Limb (tissue), 2 donors: Measurements from ENCODE around the gene KCNK1.
"Not testable (repeated sequence)": the region's sequence is repeated elsewhere in the genome, so short reads cannot be mapped to it uniquely, and the experiment has no call there.

Experiments
- DNase-seq, 2 donors: peaks; one replicate each; pipeline ENCODE4 v3.0.0-alpha.2; 2016; ENCODE audit errors: extremely low spot score in 2 of 2

Gene KCNK1

DNA sequence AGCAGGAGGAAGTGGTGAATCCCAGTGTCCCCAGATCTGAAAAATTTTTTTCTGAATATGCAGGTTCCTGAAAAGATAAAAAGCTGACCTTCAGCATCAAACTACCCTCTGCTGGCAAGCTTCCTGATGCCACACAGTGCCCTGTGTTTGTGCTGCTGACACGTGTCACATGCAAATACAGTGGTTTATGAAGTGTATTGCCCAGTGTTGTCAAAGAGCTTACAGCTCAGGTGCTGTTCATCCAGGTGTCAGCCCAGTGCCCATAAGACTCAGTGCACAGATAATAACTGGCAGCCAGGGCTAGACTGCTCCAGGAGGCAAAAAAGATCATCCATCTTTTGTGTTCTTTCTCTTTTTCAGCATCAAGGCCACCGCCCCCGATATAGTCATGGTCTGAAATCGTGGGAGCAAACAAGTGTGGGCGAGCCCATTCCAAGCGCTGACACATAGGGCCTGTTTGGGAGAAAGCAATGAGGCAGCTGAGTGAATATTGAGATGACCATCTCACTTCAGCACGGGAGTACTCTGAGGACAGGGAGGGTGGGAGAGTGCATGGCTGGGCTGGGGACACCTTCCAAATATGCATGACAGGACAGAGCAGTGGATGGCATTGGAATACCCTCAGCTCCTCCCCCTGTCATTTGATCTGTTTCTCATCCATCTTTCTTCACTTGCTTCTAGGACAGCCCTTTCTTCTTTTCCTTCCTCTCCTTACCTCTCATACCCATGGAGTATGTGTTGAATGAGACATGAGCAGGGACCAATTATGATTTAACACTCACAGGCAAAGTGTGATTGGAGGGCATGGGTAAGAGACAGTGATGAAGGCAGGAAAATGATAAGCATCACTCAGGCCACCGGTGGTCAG, 6.4 kb upstream of the KCNK1 start:
- no peak for DNase-seq

DNA sequence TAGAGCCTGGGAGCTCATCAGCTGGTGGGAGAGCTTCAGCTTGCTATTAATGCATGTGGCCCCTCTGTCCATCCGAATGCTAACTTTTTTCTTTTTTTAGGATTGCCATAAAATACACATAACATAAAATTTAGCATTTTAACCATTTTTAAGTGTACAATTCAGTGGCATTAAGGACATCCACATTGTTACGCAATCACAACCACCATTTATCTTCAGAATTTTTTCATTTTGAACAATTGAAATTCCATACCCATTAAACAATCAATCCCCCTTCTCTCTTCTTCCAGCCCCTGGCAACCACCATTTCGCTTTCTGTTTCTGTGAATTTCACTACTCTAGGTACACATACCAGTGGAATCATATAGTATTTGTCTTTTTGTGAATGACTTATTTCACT, 4.9 kb upstream of the KCNK1 start:
- no peak for DNase-seq

DNA sequence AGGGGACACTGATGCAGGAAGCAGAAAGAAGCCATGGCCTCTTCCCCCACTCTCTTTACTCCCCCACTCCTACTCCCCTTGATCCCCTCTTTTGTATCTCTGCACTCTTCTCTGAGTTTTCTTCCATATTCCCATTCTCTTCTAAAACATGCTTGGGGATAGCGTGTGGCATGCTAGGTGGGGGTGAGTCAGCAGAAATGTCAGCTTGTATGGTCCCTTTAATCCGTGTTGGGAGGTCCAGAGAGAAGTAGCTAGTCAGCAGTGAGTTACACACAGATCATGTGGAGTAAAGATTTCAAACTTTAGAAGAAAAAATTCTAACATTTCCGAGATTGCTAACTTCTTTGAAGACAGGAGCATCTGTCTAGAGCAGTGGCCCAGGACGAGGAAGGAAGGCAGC, 4.0 kb upstream of the KCNK1 start:
- no peak for DNase-seq

DNA sequence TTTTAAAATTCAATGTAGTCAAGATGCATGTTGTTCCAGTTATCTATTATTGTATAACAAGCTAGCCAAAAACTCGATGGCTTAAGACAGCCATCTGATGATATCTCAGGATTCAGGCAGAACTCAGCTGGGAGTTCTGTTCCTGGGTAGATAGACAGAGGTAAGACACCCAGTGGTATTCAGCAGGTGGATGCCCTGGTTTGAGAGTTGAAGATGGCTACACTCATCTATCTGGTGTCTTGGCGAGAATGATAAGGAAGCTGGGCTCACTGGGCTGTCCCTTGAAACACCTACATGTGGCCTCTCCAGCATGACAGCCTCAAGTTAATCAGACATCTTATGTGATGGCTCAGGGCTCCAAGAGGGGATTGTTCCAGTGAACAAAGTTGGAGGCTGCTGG, 3.3 kb upstream of the KCNK1 start:
- DNase-seq, result no peak

DNA sequence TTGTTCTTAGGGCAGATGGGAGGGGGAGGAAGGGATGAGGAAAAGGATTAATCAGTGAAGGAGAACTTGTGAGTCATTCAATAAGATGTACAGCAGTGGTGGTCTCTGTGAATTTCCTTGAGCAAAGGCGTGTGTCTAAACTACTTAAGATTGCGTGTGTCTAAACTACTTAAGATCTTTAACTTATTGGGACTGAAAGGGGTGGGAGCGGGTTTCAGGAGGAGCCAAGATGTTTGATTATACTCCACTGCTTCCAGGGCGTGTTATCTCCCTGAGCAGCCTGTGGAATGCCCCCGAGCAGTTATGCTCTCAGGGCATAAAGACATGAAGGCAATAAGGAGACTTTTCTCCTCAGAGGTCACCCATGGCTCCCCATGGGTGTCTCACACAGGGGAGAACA, 2.5 kb upstream of the KCNK1 start:
- not testable (repeated sequence) for DNase-seq

DNA sequence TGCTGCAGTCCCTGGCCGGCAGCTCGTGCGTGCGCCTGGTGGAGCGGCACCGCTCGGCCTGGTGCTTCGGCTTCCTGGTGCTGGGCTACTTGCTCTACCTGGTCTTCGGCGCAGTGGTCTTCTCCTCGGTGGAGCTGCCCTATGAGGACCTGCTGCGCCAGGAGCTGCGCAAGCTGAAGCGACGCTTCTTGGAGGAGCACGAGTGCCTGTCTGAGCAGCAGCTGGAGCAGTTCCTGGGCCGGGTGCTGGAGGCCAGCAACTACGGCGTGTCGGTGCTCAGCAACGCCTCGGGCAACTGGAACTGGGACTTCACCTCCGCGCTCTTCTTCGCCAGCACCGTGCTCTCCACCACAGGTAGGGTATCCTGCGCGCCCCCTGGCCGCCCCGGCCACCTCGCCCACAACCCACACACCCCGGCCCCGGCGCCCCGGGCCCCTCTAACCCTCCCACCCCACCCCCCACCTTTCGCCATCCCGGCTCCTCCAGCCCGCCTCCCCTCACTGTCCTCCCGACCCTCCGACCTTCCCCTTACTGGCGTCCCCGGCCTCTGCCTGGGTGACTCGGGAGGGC, 352 bp downstream of the KCNK1 start:
- DNase-seq, result peak in 1 of 2 donors; percentile 21

DNA sequence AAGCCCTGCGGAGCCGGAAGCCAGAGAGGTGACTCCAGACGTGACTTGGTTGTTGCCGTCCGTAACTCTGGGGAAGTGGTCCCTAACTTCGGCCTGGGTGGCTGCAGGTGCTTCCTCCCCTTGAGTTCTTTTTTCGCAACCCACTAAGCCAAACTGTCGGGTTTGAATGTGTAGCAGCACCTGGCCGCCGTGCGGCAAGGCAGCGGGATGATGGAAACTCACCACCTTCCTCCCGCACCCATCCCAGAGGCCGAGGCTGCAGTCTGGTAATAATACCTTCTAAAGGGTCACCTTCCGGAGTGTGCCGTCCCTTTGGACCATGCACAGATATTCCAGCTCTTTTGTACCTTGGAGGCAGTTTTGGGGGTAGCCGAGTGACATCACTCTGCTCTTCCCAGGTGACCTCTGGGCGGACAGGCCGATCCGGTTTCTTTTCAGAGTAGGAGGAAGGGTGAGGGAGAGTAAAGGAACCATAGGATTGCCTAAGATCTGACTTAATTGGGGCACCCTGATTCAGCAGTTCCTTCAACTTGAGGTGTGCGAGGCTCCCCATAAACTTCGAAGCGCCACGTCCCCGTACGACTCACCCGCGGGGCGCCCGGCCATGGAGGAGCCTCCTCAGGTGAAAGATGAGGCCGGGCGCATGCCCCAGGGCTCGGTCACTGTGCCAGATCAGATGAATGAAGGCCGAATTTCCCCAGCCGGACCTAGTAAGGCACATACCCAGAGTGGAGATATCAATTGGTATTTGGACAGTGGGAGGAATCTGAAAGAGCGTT, 1.0 kb downstream of the KCNK1 start:
- no peak for DNase-seq

DNA sequence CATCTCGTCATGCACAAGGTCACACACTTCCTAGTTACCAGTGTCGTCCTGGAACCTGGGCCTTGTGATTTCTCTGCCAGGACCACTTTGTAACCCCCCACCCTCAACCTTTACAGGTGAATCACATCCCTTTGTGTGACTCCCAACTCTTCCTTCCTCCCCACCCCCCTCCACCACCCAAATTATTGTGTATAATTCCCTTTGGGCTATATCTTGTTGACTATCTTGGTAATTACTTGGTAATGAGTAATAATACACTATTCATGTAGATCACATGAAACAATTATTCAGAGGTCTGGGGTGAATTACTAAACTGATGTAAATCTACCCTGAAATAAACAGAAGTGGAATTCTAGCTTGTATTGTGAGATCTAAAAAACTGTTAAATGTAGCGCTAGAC, 1.7 kb downstream of the KCNK1 start:
- no peak for DNase-seq

DNA sequence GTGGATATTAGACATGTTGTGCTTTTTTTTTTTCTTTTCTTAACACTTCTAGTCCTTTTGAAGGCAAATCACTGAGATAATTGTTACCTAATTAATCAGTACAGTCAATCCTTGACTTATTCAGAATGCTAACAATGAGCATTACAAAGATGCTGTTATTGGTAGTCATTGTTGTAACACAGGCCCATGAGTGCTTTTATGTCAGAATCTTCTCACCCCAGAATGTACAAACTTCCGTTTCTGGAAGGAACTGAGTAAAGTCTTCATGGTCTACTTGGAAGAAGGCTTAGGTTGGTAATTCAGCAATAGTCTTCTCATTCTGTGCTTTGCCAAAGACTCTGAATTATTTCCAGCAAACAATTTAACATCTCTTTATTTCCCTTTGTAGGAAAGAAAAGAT, 3.1 kb downstream of the KCNK1 start:
- no peak for DNase-seq

DNA sequence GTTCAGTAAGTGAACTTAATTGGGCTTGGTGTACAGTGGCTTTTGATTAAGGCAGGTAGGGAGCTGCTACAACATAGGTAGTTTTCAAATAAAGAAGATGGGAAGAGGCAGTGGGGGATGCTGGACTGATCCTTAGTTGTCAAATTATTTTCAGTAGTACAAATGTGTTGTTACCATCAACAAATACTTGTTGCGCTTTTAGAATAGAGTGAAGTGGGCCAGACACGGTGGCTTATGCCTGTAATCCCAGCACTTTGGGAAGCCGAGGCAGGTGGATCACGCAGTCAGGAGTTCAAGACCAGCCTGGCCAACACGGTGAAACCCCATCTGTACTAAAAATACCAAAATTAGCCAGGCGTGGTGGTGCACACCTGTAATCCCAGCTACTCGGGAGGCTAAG, 5.5 kb downstream of the KCNK1 start:
- not testable (repeated sequence) for DNase-seq

DNA sequence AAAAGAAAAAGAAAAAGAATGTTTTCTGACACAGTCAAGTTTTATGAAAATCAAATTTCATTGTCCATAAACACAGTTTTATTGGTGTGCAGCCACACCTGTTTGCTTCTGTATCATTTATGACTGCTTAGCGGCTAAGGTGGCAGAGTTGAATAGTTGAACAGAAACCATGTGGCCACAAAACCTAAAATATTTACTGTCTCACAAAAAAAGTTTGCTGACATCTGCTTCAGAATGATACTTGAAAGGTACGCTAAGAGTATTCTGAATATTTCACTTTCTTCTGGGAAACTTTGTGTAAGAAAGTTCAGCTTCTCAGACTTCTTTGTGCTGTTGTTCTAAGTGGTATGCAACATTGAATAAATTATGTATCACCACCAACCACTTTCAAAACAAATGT, 6.2 kb downstream of the KCNK1 start:
- DNase-seq, result no peak

DNA sequence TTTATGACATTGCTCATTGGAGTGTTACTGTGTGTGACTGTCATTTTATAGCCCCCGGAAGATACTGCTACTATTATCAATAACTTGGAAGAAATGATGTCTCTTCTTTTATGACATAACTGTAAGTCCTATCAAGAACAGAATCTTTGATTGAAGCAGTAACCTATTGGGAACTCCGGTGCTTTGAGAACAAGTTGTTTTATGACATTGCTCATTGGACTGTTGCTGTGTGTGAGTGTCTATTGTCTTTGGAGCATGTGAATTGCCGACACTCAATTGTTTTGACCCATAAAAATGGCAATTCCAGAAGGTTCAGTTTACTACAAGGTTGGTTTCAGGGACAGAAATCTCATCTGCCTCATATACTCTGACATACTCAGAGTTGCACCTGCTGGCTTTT, 8.0 kb downstream of the KCNK1 start:
- DNase-seq, result no peak

DNA sequence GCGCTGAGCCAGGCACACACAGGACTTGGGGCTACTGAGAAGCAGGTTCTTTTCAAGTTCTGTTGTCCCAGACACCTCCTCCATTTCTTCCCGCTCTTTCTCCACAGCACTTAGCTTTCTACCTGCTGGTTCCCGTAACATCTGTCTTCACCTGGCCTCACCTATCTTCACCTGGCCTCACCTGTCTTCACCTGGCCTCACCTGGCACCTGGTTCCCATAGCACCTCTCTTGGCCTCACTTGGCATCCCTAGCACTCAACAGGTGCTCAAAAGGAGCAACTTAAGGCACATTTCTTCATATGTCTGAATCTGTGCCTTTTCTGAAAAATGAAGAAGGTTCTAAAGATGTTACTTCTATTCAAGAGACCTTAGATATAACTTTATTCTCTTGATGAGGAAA, 10.4 kb downstream of the KCNK1 start:
- DNase-seq, result no peak

DNA sequence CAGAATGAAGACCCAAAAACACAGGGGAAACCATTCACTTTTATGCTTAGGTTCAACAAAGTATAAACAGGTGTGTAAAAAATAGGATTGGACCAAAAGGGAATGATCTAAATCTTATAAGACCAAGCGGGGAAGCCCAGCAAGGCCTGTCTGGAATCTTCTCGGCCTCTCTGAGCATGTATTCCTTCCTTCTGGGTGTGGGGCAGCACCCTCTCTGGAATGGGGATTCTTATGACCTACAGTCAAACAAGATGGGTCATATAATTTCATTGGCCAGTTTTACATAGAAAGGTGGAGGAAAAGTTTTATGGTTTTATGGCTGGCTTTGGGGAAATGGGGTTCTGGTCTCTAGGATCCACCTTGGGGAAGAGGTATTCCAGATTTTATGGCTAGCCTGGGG, 11.2 kb downstream of the KCNK1 start:
- no peak for DNase-seq

DNA sequence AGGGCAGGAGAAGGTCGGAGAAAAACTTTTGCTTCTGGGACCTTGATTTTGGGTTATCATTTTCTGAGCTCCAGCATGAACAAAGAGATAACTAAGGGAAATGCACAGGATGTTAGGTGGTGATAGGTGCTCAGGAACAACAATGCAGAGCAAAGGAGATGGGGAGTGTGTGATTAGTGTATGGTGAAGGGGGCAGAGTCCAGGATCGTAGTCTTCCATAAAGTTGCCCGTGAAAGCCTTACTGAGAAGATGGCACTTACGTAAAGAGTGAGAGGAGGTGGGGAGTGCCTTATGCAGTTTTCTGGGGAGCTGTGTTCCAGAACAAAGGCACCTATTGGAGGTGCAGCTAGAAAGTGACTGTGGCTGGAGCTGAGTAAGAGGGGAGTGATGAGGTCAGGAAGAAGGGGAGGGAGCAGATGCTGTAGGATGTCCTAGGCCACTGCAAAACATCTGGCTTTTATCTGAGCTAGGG, 11.6 kb downstream of the KCNK1 start:
- no peak for DNase-seq

DNA sequence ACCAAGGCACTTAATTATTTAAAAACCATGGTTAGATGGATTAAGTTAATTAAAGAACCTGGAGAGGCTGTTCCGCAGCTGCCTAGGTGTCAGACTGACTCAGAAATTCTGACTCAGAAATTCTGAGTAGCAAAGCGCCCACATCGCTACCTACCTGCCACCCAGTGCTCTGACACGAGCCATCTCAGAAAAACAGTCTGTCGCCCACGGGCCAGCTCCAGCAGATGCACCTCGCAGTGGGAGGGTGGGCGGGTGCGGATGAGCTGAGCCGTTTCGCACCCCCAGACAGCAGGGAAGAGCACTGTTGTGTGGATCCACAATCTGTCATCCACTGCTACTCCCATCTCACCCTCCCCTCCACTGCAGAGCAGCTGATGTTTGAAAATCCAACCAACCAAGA, 13.5 kb downstream of the KCNK1 start:
- no peak for DNase-seq

DNA sequence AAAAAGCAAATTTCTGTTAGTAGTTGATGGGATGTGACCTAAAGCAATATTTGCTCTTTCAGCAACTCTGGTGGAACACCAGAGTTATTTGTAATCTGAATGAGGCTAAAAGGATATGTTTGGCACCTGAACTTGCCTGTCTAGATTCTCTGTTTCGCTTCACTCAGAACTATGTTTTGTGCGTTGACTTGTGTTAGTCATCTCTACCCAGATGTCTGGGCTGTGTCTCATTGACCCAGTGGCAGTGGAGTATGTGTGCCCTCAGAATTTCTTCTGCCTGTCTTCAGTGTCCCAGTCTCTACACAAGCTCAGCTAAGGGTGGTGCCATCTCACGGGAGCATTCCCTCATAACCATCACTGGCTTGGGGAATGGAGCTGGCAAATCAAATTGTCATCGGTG, 13.9 kb downstream of the KCNK1 start:
- no peak for DNase-seq

DNA sequence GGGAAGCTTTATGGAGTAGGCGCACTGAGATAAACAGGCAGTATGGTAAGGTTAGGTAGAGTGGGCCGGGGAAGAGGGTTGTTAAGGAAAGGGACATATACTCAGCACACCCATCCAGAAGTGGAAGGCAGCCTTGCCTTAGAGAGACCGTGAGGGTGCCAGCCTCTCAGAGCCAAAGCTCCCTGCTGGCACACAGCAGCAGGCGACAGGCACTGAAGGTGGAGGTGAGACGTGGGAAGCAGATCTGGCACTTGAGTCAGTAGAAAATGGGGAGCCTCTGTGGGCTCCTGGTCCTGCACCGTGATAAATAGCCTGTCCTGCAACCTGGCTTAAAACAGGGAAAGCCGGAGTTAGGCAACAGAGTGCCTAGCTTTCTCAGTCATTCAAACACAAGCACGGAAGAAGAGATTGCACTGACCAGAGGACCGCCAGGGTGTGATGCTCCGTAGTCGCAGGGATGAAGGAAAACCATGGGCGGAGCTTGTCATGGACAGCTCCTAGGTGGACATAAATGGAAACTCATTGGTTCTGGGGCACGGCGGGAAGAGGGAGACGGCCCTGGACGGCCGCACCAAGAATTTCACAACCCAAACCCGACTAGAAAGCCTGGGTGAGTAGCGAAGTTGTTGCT, 15.5 kb downstream of the KCNK1 start:
- DNase-seq, result no peak

DNA sequence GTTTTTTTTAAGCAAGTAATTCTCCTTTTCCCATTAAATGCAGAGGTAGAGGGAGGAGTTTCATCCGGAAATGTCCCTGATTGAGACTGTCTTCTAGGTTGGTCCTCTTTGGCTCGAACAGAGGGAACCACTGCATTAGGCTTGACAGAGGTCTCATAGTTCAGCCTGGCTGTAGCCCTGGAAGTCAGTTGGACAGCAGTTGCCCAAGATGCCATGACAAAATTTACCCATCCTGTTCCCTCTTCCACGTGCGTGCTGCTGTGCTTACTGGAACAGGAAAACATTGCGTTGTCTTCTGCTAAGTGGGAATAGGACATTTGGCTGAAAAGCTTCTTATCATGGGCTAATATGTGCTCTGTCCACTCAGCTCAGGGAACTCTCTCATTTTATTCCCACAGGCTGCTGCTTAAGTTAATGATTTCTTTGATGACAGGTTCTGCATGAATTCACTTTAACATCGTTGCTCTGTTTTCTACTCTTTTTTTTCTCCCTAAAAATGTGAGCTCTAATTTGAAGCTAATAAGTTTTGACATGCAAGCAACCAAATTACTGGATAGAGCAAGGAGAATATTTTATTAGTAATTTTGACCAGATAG, 18.0 kb downstream of the KCNK1 start:
- no peak for DNase-seq

DNA sequence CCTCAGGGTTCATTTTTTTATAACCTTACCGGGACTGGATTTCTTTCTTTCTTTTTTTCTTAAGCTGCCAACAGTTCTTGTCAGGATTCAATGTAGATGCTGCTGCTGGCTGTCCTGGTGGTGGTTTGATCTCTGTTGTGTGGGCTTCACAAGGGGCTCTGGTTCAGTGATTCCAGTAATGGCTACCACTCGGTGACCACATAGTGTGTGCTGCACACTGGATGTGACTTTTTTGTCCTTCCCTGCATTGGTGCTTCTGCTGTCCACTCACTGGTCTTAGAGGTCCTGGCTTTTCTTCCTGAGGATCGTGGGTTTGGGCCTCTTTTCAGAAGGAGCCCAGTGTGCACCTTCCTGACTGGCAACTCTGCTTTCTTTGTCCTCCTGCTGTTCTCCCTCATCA, 18.5 kb downstream of the KCNK1 start:
- no peak for DNase-seq

DNA sequence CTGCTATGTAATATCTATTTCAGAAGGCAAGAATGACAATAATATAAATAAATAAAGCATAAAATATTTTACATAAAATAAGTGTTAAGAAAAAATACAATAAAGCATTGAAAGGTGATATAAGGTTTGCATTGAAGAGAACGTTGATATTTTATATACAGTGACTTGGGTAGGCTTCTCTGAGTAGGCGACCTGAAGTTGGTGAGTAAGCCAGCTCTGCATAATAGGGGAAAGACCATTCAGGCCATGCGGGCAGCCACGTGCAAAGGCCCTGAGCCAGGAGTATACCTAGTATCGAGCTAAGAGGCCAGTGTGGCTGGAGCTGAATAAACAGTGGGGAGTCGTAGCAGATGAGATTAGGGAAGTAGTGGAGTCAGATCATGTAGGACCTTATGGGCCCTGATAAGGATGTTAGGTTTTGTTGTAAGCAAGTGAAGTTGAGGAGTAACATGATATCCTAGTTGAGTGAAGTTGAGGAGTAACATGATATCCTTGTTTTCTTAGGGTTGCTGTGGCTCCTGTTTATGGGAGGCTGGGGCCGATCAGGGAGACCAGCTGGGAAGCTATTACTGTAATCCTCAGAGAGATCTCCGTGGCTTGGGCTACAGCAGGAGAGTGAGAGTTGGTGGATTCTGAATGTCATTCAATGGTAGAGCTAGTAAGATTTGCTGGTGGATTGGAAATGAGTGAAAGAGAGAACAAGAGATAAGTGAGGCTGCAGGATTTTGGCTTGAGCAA, 22.0 kb downstream of the KCNK1 start:
- DNase-seq, result no peak
